Caco-2 (cell line): ENCODE results near the gene OR5H15. TPM values are rescaled to one million over a fixed set of nuclear protein-coding genes. Genes with fewer than 3 reads are reported as not detected.

Experiments
- BruUV-seq: library from RNA; stranded (reverse); fragments of 400-500 nt; replicated peaks from 2 replicates; lab custom pipeline; 2021; lab: Mats Ljungman, UMichigan
- CTCF ChIA-PET: fragments of 300-600 bp; sonication (Branson Sonifier 250); formaldehyde crosslinking; loops from one replicate; lab custom pipeline; 2022; ENCODE audit warnings: antibody characterized with exemption; lab: Charles Lee
- POLR2A ChIA-PET: fragments of 300-600 bp; sonication (Branson Sonifier 250); formaldehyde crosslinking; loops from one replicate; lab custom pipeline; 2022; ENCODE audit warnings: antibody characterized with exemption; lab: Charles Lee
- DNase-seq, 2 experiments: peaks; one replicate each; pipeline versions ENCODE4 v3.0.0 to v3.0.0-alpha.2; 2020 to 2022
- H3K27me3 ChIP-seq: replicated peaks from 2 replicates; pipeline ENCODE4 v1.6.0; 2011; ENCODE audit warnings: low read length; ENCODE audit not compliant: control insufficient read depth, insufficient read depth
- H3K36me3 ChIP-seq: 2 replicates; pipeline ENCODE4 v1.5.1; 2011; ENCODE audit warnings: low read length; ENCODE audit not compliant: control insufficient read depth, insufficient read depth
- H3K4me1 ChIP-seq: fragments of 250-450 bp; sonication (Bioruptor Pico); 2 replicates; pipeline ENCODE4 v1.5.1; 2020; ENCODE audit warnings: mild to moderate bottlenecking
- H3K4me3 ChIP-seq: 2 replicates; pipeline ENCODE4 v1.5.1; 2011; ENCODE audit warnings: low read depth, mild to moderate bottlenecking, control low read depth, low read length
- H3K9me3 ChIP-seq: fragments of 250-450 bp; sonication (Bioruptor Pico); 2 replicates; pipeline ENCODE4 v1.5.1; 2020; ENCODE audit warnings: mild to moderate bottlenecking, moderate library complexity
- H3K27ac Mint-ChIP-seq: one replicate; pipeline ENCODE4 v1.8.0; 2022; ENCODE audit warnings: mixed read lengths; ENCODE audit not compliant: unreplicated experiment
- H3K27me3 Mint-ChIP-seq: one replicate; pipeline ENCODE4 v1.8.0; 2022; ENCODE audit warnings: mixed read lengths; ENCODE audit not compliant: insufficient read depth, unreplicated experiment
- H3K36me3 Mint-ChIP-seq: one replicate; pipeline ENCODE4 v1.8.0; 2022; ENCODE audit warnings: mild to moderate bottlenecking, mixed read lengths; ENCODE audit not compliant: insufficient read depth, unreplicated experiment
- H3K4me1 Mint-ChIP-seq: one replicate; pipeline ENCODE4 v1.8.0; 2022; ENCODE audit warnings: low read depth, mixed read lengths; ENCODE audit not compliant: unreplicated experiment
- H3K4me3 Mint-ChIP-seq: one replicate; pipeline ENCODE4 v1.8.0; 2022; ENCODE audit warnings: mild to moderate bottlenecking, moderate library complexity, mixed read lengths; ENCODE audit not compliant: unreplicated experiment
- H3K9me3 Mint-ChIP-seq: one replicate; pipeline ENCODE4 v1.8.0; 2022; ENCODE audit warnings: mixed read lengths; ENCODE audit not compliant: unreplicated experiment
- CTCF ChIP-seq, 2 experiments: fragments of 200-600 bp in 1 of 2; IDR thresholded peaks; 1 replicate in 1 of 2; 2 replicates in 1 of 2; pipeline versions ENCODE4 v1.5.1 to v1.8.0; 2011 to 2022; ENCODE audit warnings: antibody characterized with exemption in 1 of 2, control low read depth in 1 of 2, inconsistent platforms in 1 of 2, low read depth in 1 of 2, low read length in 1 of 2, mild to moderate bottlenecking in 1 of 2, moderate library complexity in 1 of 2; ENCODE audit not compliant: insufficient read depth in 1 of 2, severe bottlenecking in 1 of 2, unreplicated experiment in 1 of 2
- intact Hi-C: fragments of 100-400 bp; cut with micrococcal nuclease; formaldehyde crosslinking; loops from one replicate; pipeline ENCODE4 v1.10.0; 2022; ENCODE audit not compliant: unreplicated experiment
- total RNA-seq: library from RNA; stranded (reverse); gene quantifications from 2 replicates; pipeline ENCODE4 v1.2.3, GENCODE V29; 2022

OR5H15 gene
- total RNA-seq, 1 experiment from 2014 or later, result not detected

GRCh38 chr3:98209244-98209643 is 42.7 kb downstream of the OR5H15 start:
- no peaks in the 10 kb centered on the region for H3K9me3 Mint-ChIP-seq
- DNase-seq, result no peak
- no peaks in the 10 kb centered on the region for H3K36me3 Mint-ChIP-seq
- no TSS peak for BruUV-seq
- no peak overlapping the region for H3K27ac Mint-ChIP-seq
- peaks cover 11% of the 10 kb centered on the region for H3K4me1 Mint-ChIP-seq
- H3K27me3 ChIP-seq, result no peaks in the 10 kb centered on the region
- ChIA-PET POLR2A (no interaction called here), CTCF (no interaction called here)
- no peaks in the 10 kb centered on the region for H3K27me3 Mint-ChIP-seq
- intact Hi-C loops, result no loop called here
- H3K9me3 ChIP-seq, result no peaks in the 10 kb centered on the region
- no peak overlapping the region for H3K4me3 ChIP-seq
- H3K4me3 Mint-ChIP-seq, result peak overlapping the region; percentile 16
- H3K4me1 ChIP-seq, result no peaks in the 10 kb centered on the region
- H3K36me3 ChIP-seq, result no peaks in the 10 kb centered on the region
- no peak for TF ChIP-seq CTCF (IDR thresholded peaks at IDR 0.05; ENCODE audit: insufficient read depth in 1 of 2, low read depth in 1 of 2, low read length in 1 of 2, severe bottlenecking in 1 of 2, unreplicated experiment in 1 of 2)

DNA sequence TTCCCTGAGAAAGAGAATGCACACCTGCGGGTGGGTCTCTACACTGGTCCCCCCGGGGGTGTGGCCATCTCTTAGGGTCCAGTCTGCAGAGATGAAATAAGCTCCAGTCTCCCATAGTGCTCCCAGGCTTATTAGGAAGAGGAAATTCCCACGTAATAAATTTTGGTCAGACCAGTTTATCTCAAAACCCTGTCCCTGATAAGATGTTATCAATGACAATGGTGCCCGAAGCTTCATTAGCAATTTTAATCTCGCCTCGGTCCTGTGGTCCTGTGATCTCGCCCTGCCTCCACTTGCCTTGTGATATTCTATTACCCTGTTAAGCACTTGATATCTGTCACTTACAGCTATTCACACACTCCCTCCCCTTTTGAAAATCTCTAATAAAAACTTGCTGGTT is 46.8 kb downstream of the OR5H15 start:
- H3K27me3 Mint-ChIP-seq, result peaks cover 2% of the 10 kb centered on the region
- no peak for DNase-seq
- no peak for TF ChIP-seq CTCF (IDR thresholded peaks at IDR 0.05; ENCODE audit: insufficient read depth in 1 of 2, low read depth in 1 of 2, low read length in 1 of 2, severe bottlenecking in 1 of 2, unreplicated experiment in 1 of 2)
- ChIA-PET POLR2A (no interaction called here), CTCF (no interaction called here)
- no peak overlapping the region for H3K4me3 Mint-ChIP-seq
- BruUV-seq, result no TSS peak
- H3K9me3 ChIP-seq, result no peaks in the 10 kb centered on the region
- H3K9me3 Mint-ChIP-seq, result peaks cover 7% of the 10 kb centered on the region
- no peaks in the 10 kb centered on the region for H3K36me3 Mint-ChIP-seq
- no peak overlapping the region for H3K27ac Mint-ChIP-seq
- H3K27me3 ChIP-seq, result no peaks in the 10 kb centered on the region
- intact Hi-C loops, result no loop called here
- peaks cover 11% of the 10 kb centered on the region for H3K4me1 Mint-ChIP-seq
- H3K4me1 ChIP-seq, result no peaks in the 10 kb centered on the region
- H3K4me3 ChIP-seq, result no peak overlapping the region
- no peaks in the 10 kb centered on the region for H3K36me3 ChIP-seq

- ChIA-PET POLR2A (no interaction called here), CTCF (no interaction called here)
- H3K4me1 Mint-ChIP-seq, result no peaks in the 10 kb centered on the region
- Histone ChIP-seq H3K4me3 (no peak overlapping the region), H3K36me3 (no peaks in the 10 kb centered on the region), H3K4me1 (no peaks in the 10 kb centered on the region), H3K27me3 (no peaks in the 10 kb centered on the region), H3K9me3 (no peaks in the 10 kb centered on the region)
- peaks cover 7% of the 10 kb centered on the region for H3K9me3 Mint-ChIP-seq
- TF ChIP-seq CTCF (IDR thresholded peaks at IDR 0.05; ENCODE audit: insufficient read depth in 1 of 2, low read depth in 1 of 2, low read length in 1 of 2, severe bottlenecking in 1 of 2, unreplicated experiment in 1 of 2), result no peak
- H3K4me3 Mint-ChIP-seq, result no peak overlapping the region
- H3K27me3 Mint-ChIP-seq, result peaks cover 2% of the 10 kb centered on the region
- H3K36me3 Mint-ChIP-seq, result no peaks in the 10 kb centered on the region
- intact Hi-C loops, result no loop called here
- no peak for DNase-seq
- H3K27ac Mint-ChIP-seq, result no peak overlapping the region
- no TSS peak for BruUV-seq
These were observed 48.6 kb downstream of the OR5H15 start for GRCh38 chr3:98215051-98215450.

Other genes starting within 250 kb of the OR5H15 start
- 25.0 TPM in 2 replicates for gene RIOX2, start 194.3 kb upstream of the OR5H15 start, total RNA-seq
- gene GABRR3, start 131.4 kb upstream of the OR5H15 start, total RNA-seq, result not detected in 2 replicates
- gene OR5AC2, start 79.5 kb upstream of the OR5H15 start, total RNA-seq, result not detected in 2 replicates
- gene OR5H1, start 36.0 kb upstream of the OR5H15 start, total RNA-seq, result not detected in 2 replicates
- not detected in 2 replicates for gene OR5H14, start 19.2 kb upstream of the OR5H15 start, total RNA-seq
- not detected in 2 replicates for gene OR5H6, start 97.5 kb downstream of the OR5H15 start, total RNA-seq
- not detected in 2 replicates for gene OR5H2, start 115.8 kb downstream of the OR5H15 start, total RNA-seq
- gene OR5K4, start 187.2 kb downstream of the OR5H15 start, total RNA-seq, result not detected in 2 replicates
- gene OR5K3, start 224.0 kb downstream of the OR5H15 start, total RNA-seq, result not detected in 2 replicates